HepG2 (cell line): ENCODE data around the gene GLG1. TPM values are rescaled to one million over a fixed set of nuclear protein-coding genes. Genes with fewer than 3 reads are reported as not detected.

Source experiments
- ATAC-seq: fragments of 200-7000 bp; cut with Tn5 transposase; 3 replicates; pipeline ENCODE4 v1.9.1; 2020; ENCODE audit warnings: mild to moderate bottlenecking, moderate library complexity
- BruUV-seq: library from RNA; stranded (reverse); fragments of 400-500 nt; replicated peaks from 2 replicates; lab custom pipeline; 2021; lab: Mats Ljungman, UMichigan
- CTCF ChIA-PET: fragments of 300-600 bp; formaldehyde crosslinking; extraction: SDS; loops from one replicate; lab custom pipeline; 2021; ENCODE audit warnings: low total read pairs, inconsistent platforms, low intra/inter-chr PET ratio; lab: Yijun Ruan, JAX
- POLR2A ChIA-PET: fragments of 350-600 bp; sonication (Branson Sonifier 250); formaldehyde crosslinking; loops from one replicate; lab custom pipeline; 2020; ENCODE audit warnings: antibody characterized with exemption, inconsistent platforms; lab: Yijun Ruan, JAX
- DNase-seq: peaks from one replicate; pipeline ENCODE4 v3.0.0-alpha.2; 2015; ENCODE audit warnings: low spot score
- FAIRE-seq: peaks from 3 replicates; lab custom pipeline; 2011; peaks lifted over from hg19 to GRCh38; lab: Jason Lieb, UNC
- H2AFZ ChIP-seq: one replicate; pipeline ENCODE4 v1.6.1; 2011; ENCODE audit warnings: low read length, inconsistent platforms
- H3K27ac ChIP-seq: fragments of 300-600 bp; 3 replicates; pipeline ENCODE4 v1.8.0; 2011; ENCODE audit warnings: mixed run types, mild to moderate bottlenecking, mixed read lengths, low read length, inconsistent platforms; ENCODE audit not compliant: insufficient read depth; ENCODE audit errors: extremely low read length
- H3K27me3 ChIP-seq, 2 experiments: fragments of 200-600 bp in 1 of 2; 2 replicates in 1 of 2; 3 replicates in 1 of 2; pipeline versions ENCODE4 v1.6.0 to v1.8.0; 2011; ENCODE audit warnings: low read length in 2 of 2, mild to moderate bottlenecking in 2 of 2, moderate library complexity in 2 of 2, inconsistent platforms in 1 of 2; ENCODE audit not compliant: insufficient read depth in 2 of 2, control insufficient read depth in 1 of 2
- H3K36me3 ChIP-seq, 2 experiments: fragments of 200-600 bp in 1 of 2; replicated peaks in 1 of 2; 2 replicates in 1 of 2; 3 replicates in 1 of 2; pipeline versions ENCODE4 v1.5.1 to v1.8.0; 2011; ENCODE audit warnings: low read length in 2 of 2, inconsistent platforms in 1 of 2; ENCODE audit not compliant: insufficient read depth in 2 of 2, control insufficient read depth in 1 of 2
- H3K4me1 ChIP-seq: 2 replicates; pipeline ENCODE4 v1.5.1; 2012; ENCODE audit warnings: low read length, inconsistent platforms; ENCODE audit not compliant: insufficient read depth
- H3K4me2 ChIP-seq: 2 replicates; pipeline ENCODE4 v1.6.0; 2011; ENCODE audit warnings: low read depth, low read length, inconsistent platforms
- H3K4me3 ChIP-seq, 3 experiments: fragments of 200-600 bp in 1 of 3; sonication (generic), shearing (Covaris generic) in 1 of 3; replicated peaks in 1 of 3; 2 replicates each; pipeline ENCODE4 v1.5.1; 2011 to 2016; ENCODE audit warnings: low read length in 3 of 3, inconsistent platforms in 2 of 3, low read depth in 2 of 3, mild to moderate bottlenecking in 2 of 3, control low read depth in 1 of 3, mixed read lengths in 1 of 3; ENCODE audit not compliant: insufficient read depth in 1 of 3
- H3K79me2 ChIP-seq: one replicate; pipeline ENCODE4 v1.6.1; 2011; ENCODE audit warnings: low read length, inconsistent platforms; ENCODE audit not compliant: insufficient read depth
- H3K9ac ChIP-seq: 2 replicates; pipeline ENCODE4 v1.6.0; 2011; ENCODE audit warnings: mild to moderate bottlenecking, low read depth, low read length, inconsistent platforms; ENCODE audit not compliant: insufficient read depth
- H3K9me3 ChIP-seq: 2 replicates; pipeline ENCODE4 v1.5.1; 2012; ENCODE audit warnings: mild to moderate bottlenecking, low read length
- H4K20me1 ChIP-seq: 2 replicates; pipeline ENCODE4 v1.6.0; 2011; ENCODE audit warnings: inconsistent platforms, mild to moderate bottlenecking, low read length, moderate library complexity; ENCODE audit not compliant: insufficient read depth
- GLMP ChIP-seq: sonication (generic); formaldehyde crosslinking; IDR thresholded peaks from 2 replicates; pipeline ENCODE4 v1.9.0; 2021; ENCODE audit warnings: missing genetic modification reagents, mild to moderate bottlenecking, borderline replicate concordance
- MZF1 ChIP-seq: sonication (generic); formaldehyde crosslinking; IDR thresholded peaks from 2 replicates; pipeline ENCODE4 v1.8.1; 2023; ENCODE audit warnings: mild to moderate bottlenecking, missing genetic modification reagents, borderline replicate concordance
- PATZ1 ChIP-seq: sonication (generic); formaldehyde crosslinking; IDR thresholded peaks from 2 replicates; pipeline ENCODE4 v1.4.0; 2020; ENCODE audit warnings: missing genetic modification reagents
- TFAP4 ChIP-seq: sonication (generic); IDR thresholded peaks from 2 replicates; pipeline ENCODE4 v1.6.1; 2016; ENCODE audit warnings: low read depth, borderline replicate concordance
- ZNF510 ChIP-seq: sonication (generic); formaldehyde crosslinking; IDR thresholded peaks from 2 replicates; pipeline ENCODE4 v1.4.0; 2020; ENCODE audit warnings: low read depth, mild to moderate bottlenecking, missing genetic modification reagents
- ZNF720 ChIP-seq: sonication (generic); formaldehyde crosslinking; IDR thresholded peaks from 2 replicates; pipeline ENCODE4 v1.4.0; 2020; ENCODE audit warnings: missing genetic modification reagents
- WGBS: methylation state at CpG from one replicate; pipeline ENCODE4 v1.1.6; 2017; ENCODE audit warnings: low lambda C conversion rate; 5-methylcytosine and 5-hydroxymethylcytosine counted together
- in situ Hi-C: cut with HindIII; loops from 2 replicates; pipeline ENCODE4 v1.10.0; 2017; ENCODE audit warnings: low pct_unique_long_range_greater_than_20kb; ENCODE audit not compliant: extremely low pct_ligation_motif_present
- intact Hi-C: fragments of 100-400 bp; cut with micrococcal nuclease; formaldehyde crosslinking; loops from one replicate; pipeline ENCODE4 v1.10.0; 2022; ENCODE audit not compliant: unreplicated experiment
- polyA plus RNA-seq, 8 experiments: library from polyadenylated mRNA; depleted of rRNA in 3 of 8; stranded (reverse) in 7 of 8; unstranded in 1 of 8; fragments of >200 nt; fragmentation: Illumina TruSeq in 4 of 8; extraction: Trizol in 4 of 8; gene quantifications; 2 replicates each; pipeline versions ENCODE4 v1.2.1 to v1.2.3, GENCODE V29; 2011 to 2016; ENCODE audit warnings: low read depth in 4 of 8, missing spikeins in 1 of 8, mixed read lengths in 1 of 8; ENCODE audit not compliant: insufficient read depth in 1 of 8
- total RNA-seq, 5 experiments: library from RNA; depleted of rRNA; stranded (reverse); fragments of >200 nt; fragmentation: Illumina TruSeq; extraction: Trizol; gene quantifications; 2 replicates each; pipeline ENCODE4 v1.2.3, GENCODE V29; 2016; ENCODE audit warnings: low read depth in 1 of 5

GLG1 gene
- total and polyA plus RNA-seq, 2 of the 13 experiments (the other 11 are each of a cell fraction or from before 2014, with no cell fraction given), result 87.7 to 141 TPM

- no peak for TF ChIP-seq ZNF720 (CRISPR knock-in tag)
- no peak for TF ChIP-seq TFAP4
- no peak for TF ChIP-seq ZNF510 (CRISPR knock-in tag)
- no peak for TF ChIP-seq GLMP (CRISPR knock-in tag)
- TF ChIP-seq PATZ1 (CRISPR knock-in tag), result no peak
- no peak for TF ChIP-seq MZF1
- intact Hi-C loops, result no loop called here
- H3K79me2 ChIP-seq, result peaks cover 91% of the 10 kb centered on the region
- no peak for ATAC-seq
- ChIA-PET POLR2A (no interaction called here), CTCF (no interaction called here)
- no peak overlapping the region for H3K4me3 ChIP-seq
- H2AFZ ChIP-seq, result no peak overlapping the region
- no peak for DNase-seq
- BruUV-seq, result no TSS peak
- H4K20me1 ChIP-seq, result peaks cover 10% of the 10 kb centered on the region
- no peak for FAIRE-seq
- H3K4me2 ChIP-seq, result no peak overlapping the region
- H3K27me3 ChIP-seq, result no peaks in the 10 kb centered on the region
- 88% methylated on average over 2 of the region's 2 CpGs for WGBS
- peaks cover 0 to 10% of the 10 kb centered on the region in 2 experiments; a peak in 2 of 5 replicates for H3K36me3 ChIP-seq
- H3K4me1 ChIP-seq, result peaks cover 63% of the 10 kb centered on the region
- no peak overlapping the region for H3K9ac ChIP-seq
- H3K9me3 ChIP-seq, result no peaks in the 10 kb centered on the region
- in situ Hi-C loops, result no loop called here
- H3K27ac ChIP-seq, result no peak overlapping the region
Observed at GRCh38 chr16:74567901-74568300, 39.0 kb downstream of the GLG1 start.
